Mesothelial cell of epicardium (in vitro differentiated cells): Measurements from ENCODE around the gene OGFOD1. TPM values are rescaled to one million over a fixed set of nuclear protein-coding genes. Genes with fewer than 3 reads are reported as not detected.

Experiments used
- DNase-seq, 2 experiments: peaks; one replicate each; pipeline ENCODE4 v3.0.0; 2021; ENCODE audit warnings: low spot score in 2 of 2; ENCODE audit not compliant: unreplicated experiment in 2 of 2
- H3K27ac Mint-ChIP-seq: 2 replicates; pipeline ENCODE4 v1.8.0; 2021; ENCODE audit warnings: mixed read lengths
- H3K27me3 Mint-ChIP-seq: 2 replicates; pipeline ENCODE4 v1.8.0; 2021; ENCODE audit warnings: low read depth, mixed read lengths
- H3K36me3 Mint-ChIP-seq: 2 replicates; pipeline ENCODE4 v1.8.0; 2021; ENCODE audit warnings: mixed read lengths
- H3K4me1 Mint-ChIP-seq: 2 replicates; pipeline ENCODE4 v1.8.0; 2021; ENCODE audit warnings: mixed read lengths
- H3K4me3 Mint-ChIP-seq: 2 replicates; pipeline ENCODE4 v1.8.0; 2021; ENCODE audit warnings: mild to moderate bottlenecking, moderate library complexity, mixed read lengths
- H3K9me3 Mint-ChIP-seq: 2 replicates; pipeline ENCODE4 v1.8.0; 2021; ENCODE audit warnings: mixed read lengths
- CTCF ChIP-seq: fragments of 200-600 bp; sonication (generic); IDR thresholded peaks from one replicate; pipeline ENCODE4 v1.5.0; 2021; ENCODE audit warnings: antibody characterized with exemption; ENCODE audit not compliant: unreplicated experiment
- total RNA-seq: library from RNA; stranded (reverse); gene quantifications from 3 replicates; pipeline ENCODE4 v1.2.1, GENCODE V29; 2021

The OGFOD1 gene
- total RNA-seq, 1 donor from 2014 or later, result 37.2 TPM

GRCh38 chr16:56493815-56494214 is 42.5 kb downstream of the OGFOD1 start:
- H3K36me3 Mint-ChIP-seq, result peaks cover 49% of the 10 kb centered on the region
- no peak for TF ChIP-seq CTCF

DNA sequence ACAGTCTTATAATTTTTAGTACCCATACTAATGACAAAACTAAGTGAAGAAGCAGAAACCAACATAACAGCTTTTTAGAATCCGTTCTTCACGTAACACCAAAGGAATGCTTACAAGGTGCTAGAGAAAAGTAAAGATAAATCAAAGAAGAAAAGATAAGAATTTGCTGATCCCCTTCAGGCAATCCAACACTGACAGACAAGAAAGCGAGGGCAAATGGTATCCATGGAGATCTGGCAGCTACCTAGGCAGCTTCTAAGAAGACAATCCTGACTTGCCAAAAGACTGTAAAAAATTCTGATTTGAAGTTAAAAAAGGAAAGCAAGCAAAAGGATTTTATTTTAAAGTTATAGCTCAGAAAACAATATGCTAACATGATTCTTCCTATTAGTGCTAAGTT is 53.8 kb downstream of the OGFOD1 start:
- no peak for DNase-seq
- peak overlapping the region; percentile 86 for H3K27ac Mint-ChIP-seq
- H3K4me1 Mint-ChIP-seq, result peaks cover 41% of the 10 kb centered on the region
- no peak for TF ChIP-seq CTCF
- peaks cover 35% of the 10 kb centered on the region for H3K36me3 Mint-ChIP-seq
- H3K9me3 Mint-ChIP-seq, result no peaks in the 10 kb centered on the region
- H3K27me3 Mint-ChIP-seq, result no peaks in the 10 kb centered on the region
- no peak overlapping the region for H3K4me3 Mint-ChIP-seq

More at GRCh38 chr16:56493815-56494214, 42.5 kb downstream of the OGFOD1 start:
- Mint-ChIP-seq H3K27me3 (no peaks in the 10 kb centered on the region), H3K4me1 (no peaks in the 10 kb centered on the region), H3K4me3 (no peak overlapping the region), H3K27ac (no peak overlapping the region), H3K9me3 (no peaks in the 10 kb centered on the region)
- DNase-seq, result no peak

DNA sequence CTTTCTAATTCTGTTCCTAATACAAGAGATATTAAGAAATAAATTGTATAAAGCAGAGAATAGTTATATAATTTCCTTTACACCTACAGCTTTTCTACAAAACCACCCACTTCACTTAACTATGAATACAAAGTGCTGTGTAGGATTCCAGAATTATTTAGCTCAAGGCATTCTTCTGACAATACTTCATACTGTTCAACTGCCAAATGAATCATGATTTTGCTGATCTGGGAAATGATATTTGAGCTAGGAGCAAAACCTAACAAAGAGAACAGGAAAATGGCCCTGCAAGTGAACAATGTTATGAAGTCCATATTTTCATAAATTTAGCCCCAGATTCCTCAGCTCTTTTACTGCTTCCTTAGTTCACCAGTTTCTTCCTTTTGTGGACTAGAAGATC is 55.6 kb downstream of the OGFOD1 start:
- Mint-ChIP-seq H3K4me3 (no peak overlapping the region), H3K27me3 (no peaks in the 10 kb centered on the region), H3K36me3 (peaks cover 38% of the 10 kb centered on the region), H3K9me3 (no peaks in the 10 kb centered on the region), H3K27ac (peak overlapping the region; percentile 76), H3K4me1 (peaks cover 46% of the 10 kb centered on the region)
- DNase-seq, result no peak
- no peak for TF ChIP-seq CTCF

DNA sequence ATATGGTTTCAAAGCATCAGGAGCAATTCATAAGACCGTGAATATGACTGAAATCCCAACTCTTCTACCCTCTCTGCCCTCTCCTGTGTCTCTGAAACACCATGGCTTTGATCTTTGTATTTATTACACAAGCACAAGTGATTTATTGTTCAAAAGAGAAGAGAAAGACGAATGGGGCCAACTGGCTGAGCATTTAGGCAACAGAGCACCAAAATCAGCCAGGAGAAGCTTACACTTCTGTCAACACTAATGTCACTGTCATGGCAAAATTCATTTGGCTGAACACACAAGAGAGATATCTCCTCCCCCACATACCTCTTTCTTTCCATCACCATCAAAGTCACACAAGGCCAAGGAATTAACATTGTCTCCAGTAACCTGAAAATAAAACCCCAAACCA is 59.2 kb downstream of the OGFOD1 start:
- peak overlapping the region; percentile 7 for H3K27ac Mint-ChIP-seq

GRCh38 chr16:56512025-56512424 is 60.7 kb downstream of the OGFOD1 start:
- no peak for DNase-seq
- Mint-ChIP-seq H3K27me3 (no peaks in the 10 kb centered on the region), H3K4me1 (peaks cover 16% of the 10 kb centered on the region), H3K36me3 (peaks cover 45% of the 10 kb centered on the region), H3K9me3 (no peaks in the 10 kb centered on the region), H3K27ac (no peak overlapping the region), H3K4me3 (no peak overlapping the region)
- TF ChIP-seq CTCF, result no peak

More for the DNA sequence above, 59.2 kb downstream of the OGFOD1 start:
- no peak for DNase-seq
- Mint-ChIP-seq H3K9me3 (no peaks in the 10 kb centered on the region), H3K4me1 (peaks cover 29% of the 10 kb centered on the region), H3K4me3 (no peak overlapping the region), H3K27me3 (no peaks in the 10 kb centered on the region), H3K36me3 (peaks cover 45% of the 10 kb centered on the region)
- no peak for TF ChIP-seq CTCF

DNA sequence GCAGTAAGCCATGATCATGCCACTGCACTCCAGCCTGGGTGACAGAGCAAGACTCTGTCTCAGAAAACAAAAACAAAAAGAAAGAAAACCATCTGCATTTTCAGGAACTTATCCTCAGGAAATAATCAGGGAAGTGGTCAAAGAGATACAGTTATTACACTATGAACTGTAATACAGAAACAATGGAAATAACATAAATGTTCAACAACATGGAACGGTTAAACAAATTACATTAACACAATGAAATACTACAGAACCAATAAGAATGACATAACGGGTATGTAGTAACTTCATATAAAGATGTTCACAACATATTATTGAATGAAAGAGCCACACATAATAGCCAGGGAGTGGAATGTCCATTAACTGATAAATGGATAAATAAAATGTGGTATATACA is 61.7 kb downstream of the OGFOD1 start:
- no peaks in the 10 kb centered on the region for H3K27me3 Mint-ChIP-seq
- H3K9me3 Mint-ChIP-seq, result no peaks in the 10 kb centered on the region
- peaks cover 38% of the 10 kb centered on the region for H3K36me3 Mint-ChIP-seq
- H3K4me3 Mint-ChIP-seq, result no peak overlapping the region
- no peak for TF ChIP-seq CTCF
- DNase-seq, result no peak
- no peak overlapping the region for H3K27ac Mint-ChIP-seq
- peaks cover 14% of the 10 kb centered on the region for H3K4me1 Mint-ChIP-seq
